Tibial nerve (tissue), 4 donors: ENCODE results near the gene ZEB1.

ENCODE experiments used
- CTCF ChIP-seq, 5 experiments: fragments of 200-600 bp in 3 of 5; fragments of 450-650 bp in 2 of 5; sonication (generic) in 3 of 5; IDR thresholded peaks; one replicate each; pipeline ENCODE4 v1.5.1; 2016 to 2019; ENCODE audit warnings: antibody characterized with exemption in 5 of 5, mild to moderate bottlenecking in 3 of 5, moderate library complexity in 2 of 5
- EP300 ChIP-seq, 2 donors: sonication (generic); formaldehyde crosslinking; IDR thresholded peaks; one replicate each; pipeline ENCODE4 v1.6.1; 2017; ENCODE audit warnings: antibody characterized with exemption in 2 of 2, mild to moderate bottlenecking in 1 of 2
- POLR2A ChIP-seq, 2 donors: fragments of 450-650 bp; IDR thresholded peaks; one replicate each; pipeline ENCODE4 v1.6.1; 2017; ENCODE audit warnings: antibody characterized with exemption in 2 of 2, mild to moderate bottlenecking in 2 of 2, moderate library complexity in 2 of 2

GRCh38 chr10:31395695-31396094 lies 76.7 kb downstream of the ZEB1 start:
- TF ChIP-seq POLR2A (IDR thresholded peaks at IDR 0.05) (no peak), CTCF (IDR thresholded peaks at IDR 0.05) (no peak), EP300 (IDR thresholded peaks at IDR 0.05) (no peak)
